GM06990 (cell line): Measurements from ENCODE around the gene CDK9.

Source experiments
- DNase-seq: peaks from one replicate; pipeline ENCODE4 v3.0.0-alpha.2; 2011; ENCODE audit not compliant: insufficient read length; ENCODE audit errors: extremely low read depth
- H3K27me3 ChIP-seq: replicated peaks from 2 replicates; pipeline ENCODE4 v1.6.0; 2011; ENCODE audit warnings: low read length; ENCODE audit not compliant: control insufficient read depth, insufficient read depth
- H3K36me3 ChIP-seq: 2 replicates; pipeline ENCODE4 v1.5.1; 2011; ENCODE audit warnings: low read length; ENCODE audit not compliant: control insufficient read depth, insufficient read depth
- H3K4me3 ChIP-seq: replicated peaks from 2 replicates; pipeline ENCODE4 v1.5.1; 2011; ENCODE audit warnings: low read depth, mild to moderate bottlenecking, control low read depth, low read length
- CTCF ChIP-seq: IDR thresholded peaks from 2 replicates; pipeline ENCODE4 v1.5.1; 2011; ENCODE audit warnings: low read length, control low read depth, mild to moderate bottlenecking, inconsistent platforms; ENCODE audit not compliant: insufficient read depth, poor library complexity, severe bottlenecking

Gene CDK9

GRCh38 chr9:127812936-127813675, 27.3 kb downstream of the CDK9 start:
- no peak for DNase-seq
- no peak for TF ChIP-seq CTCF
- Histone ChIP-seq H3K36me3 (peaks cover 47% of the 10 kb centered on the region), H3K4me3 (no peak overlapping the region), H3K27me3 (no peaks in the 10 kb centered on the region)

- Histone ChIP-seq H3K36me3 (peaks cover 41% of the 10 kb centered on the region), H3K27me3 (no peaks in the 10 kb centered on the region), H3K4me3 (no peak overlapping the region)
- DNase-seq: no peak
- TF ChIP-seq CTCF: no peak
These were observed 27.9 kb downstream of the CDK9 start for GRCh38 chr9:127813686-127814226.

GRCh38 chr9:127814619-127815511, 29.0 kb downstream of the CDK9 start:
- TF ChIP-seq CTCF: no peak
- Histone ChIP-seq H3K4me3 (no peak overlapping the region), H3K36me3 (peaks cover 37% of the 10 kb centered on the region), H3K27me3 (no peaks in the 10 kb centered on the region)
- DNase-seq: no peak

- Histone ChIP-seq H3K36me3 (peaks cover 32% of the 10 kb centered on the region), H3K27me3 (no peaks in the 10 kb centered on the region), H3K4me3 (no peak overlapping the region)
- DNase-seq: no peak
- TF ChIP-seq CTCF: no peak
These were observed 29.9 kb downstream of the CDK9 start for GRCh38 chr9:127815512-127816361.

GRCh38 chr9:127816362-127816725, 30.5 kb downstream of the CDK9 start:
- Histone ChIP-seq H3K27me3 (no peaks in the 10 kb centered on the region), H3K36me3 (peaks cover 30% of the 10 kb centered on the region), H3K4me3 (no peak overlapping the region)
- TF ChIP-seq CTCF: no peak
- DNase-seq: no peak
